Ascending aorta (tissue), 2 donors: Measurements from ENCODE around the gene CALML3. TPM values are rescaled to one million over a fixed set of nuclear protein-coding genes. Genes with fewer than 3 reads are reported as not detected.

Experiments used
- DNase-seq, 2 donors: peaks; one replicate each; pipeline ENCODE4 v3.0.0-alpha.2; 2019; ENCODE audit warnings: low spot score in 2 of 2
- H3K27ac ChIP-seq, 2 donors: fragments of 200-600 bp; sonication (generic); one replicate each; pipeline ENCODE4 v1.5.1; 2016 to 2017; ENCODE audit warnings: mild to moderate bottlenecking in 1 of 2
- H3K27me3 ChIP-seq: fragments of 200-600 bp; sonication (generic); one replicate; pipeline ENCODE4 v1.5.1; 2017
- H3K36me3 ChIP-seq, 2 donors: fragments of 200-600 bp; sonication (generic); one replicate each; pipeline ENCODE4 v1.5.1; 2016
- H3K4me1 ChIP-seq, 2 donors: fragments of 200-600 bp; sonication (generic); one replicate each; pipeline ENCODE4 v1.5.1; 2016 to 2017; ENCODE audit warnings: mild to moderate bottlenecking in 1 of 2
- H3K4me3 ChIP-seq, 2 donors: fragments of 200-600 bp; sonication (generic); one replicate each; pipeline ENCODE4 v1.5.1; 2016 to 2017; ENCODE audit warnings: mild to moderate bottlenecking in 1 of 2
- H3K9me3 ChIP-seq, 2 donors: fragments of 200-600 bp; sonication (generic); one replicate each; pipeline ENCODE4 v1.5.1; 2016
- intact Hi-C: fragments of 100-400 bp; cut with DNase I; formaldehyde crosslinking; loops from one replicate; pipeline ENCODE4 v1.15.1; 2023
- total RNA-seq: library from RNA; depleted of rRNA; stranded (reverse); fragments of >200 nt; gene quantifications from one replicate; pipeline ENCODE4 v1.1.0, GENCODE V29; 2016
- TF ChIP-seq, protein P1 (sequence below), 3 experiments: fragments of 200-600 bp in 2 of 3; fragments of 450-650 bp in 1 of 3; sonication (generic) in 2 of 3; IDR thresholded peaks; one replicate each; pipeline ENCODE4 v1.5.1; 2016 to 2019; ENCODE audit warnings: antibody characterized with exemption in 3 of 3, mild to moderate bottlenecking in 1 of 3, moderate library complexity in 1 of 3

Gene CALML3
- total RNA-seq, 1 donor from 2014 or later = not detected

DNA sequence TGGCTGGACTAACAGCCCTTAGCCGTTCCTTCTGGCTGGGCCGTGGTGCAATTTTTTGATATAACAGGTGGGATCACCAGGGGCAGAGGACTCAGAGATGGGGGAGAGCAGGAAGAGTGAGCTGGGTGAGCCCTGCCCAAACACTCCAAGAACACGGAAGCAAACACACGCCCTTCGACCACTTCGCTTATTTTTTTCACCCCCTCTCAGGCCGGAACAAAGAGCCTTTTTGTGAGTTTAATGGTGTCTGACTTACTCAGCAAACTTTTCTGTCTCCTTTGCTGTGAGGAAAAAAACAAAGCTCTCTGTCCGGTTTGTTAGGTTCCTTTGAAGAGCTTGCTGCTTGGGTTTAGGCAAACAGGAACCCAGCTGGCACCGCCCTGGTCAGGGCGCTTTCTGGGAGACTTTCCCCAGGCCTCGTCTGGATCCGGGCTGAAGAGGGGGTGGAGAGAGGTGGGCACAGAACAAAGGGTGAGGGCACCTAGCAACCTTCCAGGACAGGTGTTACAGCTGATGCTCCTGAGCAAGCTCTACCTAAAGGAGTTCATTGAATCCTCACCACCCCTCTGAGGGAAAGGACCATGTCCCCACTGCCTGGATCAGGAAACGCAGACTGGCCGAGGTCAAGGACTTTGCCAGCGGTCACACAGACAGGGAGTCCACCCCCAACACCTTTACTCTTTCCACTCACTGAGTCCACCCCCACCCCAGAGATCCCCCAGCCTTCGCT lies 23.3 kb downstream of the CALML3 start:
- Histone ChIP-seq H3K9me3 (no peaks in the 10 kb centered on the region), H3K4me1 (peaks cover 22 to 51% of the 10 kb centered on the region in 2 donors), H3K36me3 (no peaks in the 10 kb centered on the region), H3K4me3 (peak overlapping the region; percentile 16 to 43), H3K27ac (peak overlapping the region; percentile 93), H3K27me3 (no peaks in the 10 kb centered on the region)
- TF ChIP-seq, protein P1, sequence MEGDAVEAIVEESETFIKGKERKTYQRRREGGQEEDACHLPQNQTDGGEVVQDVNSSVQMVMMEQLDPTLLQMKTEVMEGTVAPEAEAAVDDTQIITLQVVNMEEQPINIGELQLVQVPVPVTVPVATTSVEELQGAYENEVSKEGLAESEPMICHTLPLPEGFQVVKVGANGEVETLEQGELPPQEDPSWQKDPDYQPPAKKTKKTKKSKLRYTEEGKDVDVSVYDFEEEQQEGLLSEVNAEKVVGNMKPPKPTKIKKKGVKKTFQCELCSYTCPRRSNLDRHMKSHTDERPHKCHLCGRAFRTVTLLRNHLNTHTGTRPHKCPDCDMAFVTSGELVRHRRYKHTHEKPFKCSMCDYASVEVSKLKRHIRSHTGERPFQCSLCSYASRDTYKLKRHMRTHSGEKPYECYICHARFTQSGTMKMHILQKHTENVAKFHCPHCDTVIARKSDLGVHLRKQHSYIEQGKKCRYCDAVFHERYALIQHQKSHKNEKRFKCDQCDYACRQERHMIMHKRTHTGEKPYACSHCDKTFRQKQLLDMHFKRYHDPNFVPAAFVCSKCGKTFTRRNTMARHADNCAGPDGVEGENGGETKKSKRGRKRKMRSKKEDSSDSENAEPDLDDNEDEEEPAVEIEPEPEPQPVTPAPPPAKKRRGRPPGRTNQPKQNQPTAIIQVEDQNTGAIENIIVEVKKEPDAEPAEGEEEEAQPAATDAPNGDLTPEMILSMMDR (IDR thresholded peaks at IDR 0.05) = no peak
- intact Hi-C loops = loop anchor here (1.0 to 5.0 kb wide), 2 partner anchors 13 to 101 kb away; no protein-coding TSS in a partner anchor
- DNase-seq = peak in 1 of 2 donors; percentile 6

DNA sequence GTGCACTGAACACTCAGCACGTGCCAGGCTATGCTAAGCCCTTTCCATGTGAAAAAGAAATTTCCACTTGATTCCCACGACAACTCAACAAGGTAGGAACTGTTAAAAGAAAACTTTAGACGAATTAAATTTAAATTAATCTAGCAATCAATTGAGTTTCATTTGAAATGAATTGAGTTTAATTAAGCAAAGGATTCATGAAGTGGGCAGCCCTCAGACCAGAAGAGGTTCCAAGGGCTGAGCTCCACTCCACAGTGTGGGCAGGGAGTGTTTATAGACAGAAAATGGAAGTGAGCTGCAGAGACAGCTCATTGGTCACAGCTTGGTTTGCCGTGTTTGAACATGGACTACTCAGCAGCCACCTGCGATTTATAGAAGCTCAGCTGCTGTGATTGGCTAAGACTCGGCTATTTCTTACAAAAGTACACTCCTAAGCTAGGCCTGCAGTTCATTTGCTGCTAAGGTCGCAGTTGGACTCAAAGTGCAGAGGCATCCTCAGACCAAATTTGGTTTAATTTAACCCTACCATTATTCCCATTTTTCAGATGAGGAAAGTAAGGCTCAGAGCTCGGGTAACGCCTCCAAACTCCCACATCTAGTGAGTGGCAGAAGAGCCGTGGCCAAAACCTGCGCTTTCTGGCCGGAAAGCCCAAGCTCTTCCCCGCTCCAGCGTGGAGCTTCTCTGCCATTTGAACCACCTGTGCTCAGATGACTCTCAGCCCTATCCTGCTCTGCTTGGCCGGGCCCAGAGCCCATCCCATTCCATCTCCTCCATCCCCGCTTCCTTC lies 24.9 kb downstream of the CALML3 start:
- intact Hi-C loops = loop anchor here (5.0 kb wide), 2 partner anchors 53 to 102 kb away; no protein-coding TSS in a partner anchor
- Histone ChIP-seq H3K4me3 (no peak overlapping the region), H3K27ac (peak overlapping the region; percentile 93), H3K9me3 (no peaks in the 10 kb centered on the region), H3K4me1 (peaks cover 25 to 59% of the 10 kb centered on the region in 2 donors), H3K36me3 (no peaks in the 10 kb centered on the region), H3K27me3 (no peaks in the 10 kb centered on the region)
- TF ChIP-seq, protein P1 (IDR thresholded peaks at IDR 0.05) = no peak
- DNase-seq = peak in 1 of 2 donors; percentile 4

DNA sequence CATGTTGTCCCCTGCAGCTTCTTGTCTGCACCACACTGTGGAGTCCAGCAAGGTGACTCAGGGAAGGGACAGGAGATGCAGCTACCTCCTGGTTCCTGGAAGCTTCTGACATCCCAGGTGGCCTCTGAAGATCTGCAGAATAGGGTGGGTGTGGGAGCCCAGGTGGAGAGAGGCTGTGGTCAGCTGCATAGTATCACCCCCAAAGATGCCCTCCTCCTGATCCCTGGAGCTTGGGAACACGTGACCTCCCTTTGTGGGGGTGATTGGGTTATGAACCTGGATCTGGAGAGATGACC lies 25.4 kb downstream of the CALML3 start:
- Histone ChIP-seq H3K27me3 (no peaks in the 10 kb centered on the region), H3K9me3 (no peaks in the 10 kb centered on the region), H3K4me3 (no peak overlapping the region), H3K4me1 (peaks cover 23 to 60% of the 10 kb centered on the region in 2 donors), H3K36me3 (no peaks in the 10 kb centered on the region), H3K27ac (peak overlapping the region; percentile 37 to 91)
- TF ChIP-seq, protein P1 (IDR thresholded peaks at IDR 0.05) = no peak
- intact Hi-C loops = loop anchor here (5.0 kb wide), 1 partner anchor 52 kb away; no protein-coding TSS in a partner anchor
- DNase-seq = no peak

DNA sequence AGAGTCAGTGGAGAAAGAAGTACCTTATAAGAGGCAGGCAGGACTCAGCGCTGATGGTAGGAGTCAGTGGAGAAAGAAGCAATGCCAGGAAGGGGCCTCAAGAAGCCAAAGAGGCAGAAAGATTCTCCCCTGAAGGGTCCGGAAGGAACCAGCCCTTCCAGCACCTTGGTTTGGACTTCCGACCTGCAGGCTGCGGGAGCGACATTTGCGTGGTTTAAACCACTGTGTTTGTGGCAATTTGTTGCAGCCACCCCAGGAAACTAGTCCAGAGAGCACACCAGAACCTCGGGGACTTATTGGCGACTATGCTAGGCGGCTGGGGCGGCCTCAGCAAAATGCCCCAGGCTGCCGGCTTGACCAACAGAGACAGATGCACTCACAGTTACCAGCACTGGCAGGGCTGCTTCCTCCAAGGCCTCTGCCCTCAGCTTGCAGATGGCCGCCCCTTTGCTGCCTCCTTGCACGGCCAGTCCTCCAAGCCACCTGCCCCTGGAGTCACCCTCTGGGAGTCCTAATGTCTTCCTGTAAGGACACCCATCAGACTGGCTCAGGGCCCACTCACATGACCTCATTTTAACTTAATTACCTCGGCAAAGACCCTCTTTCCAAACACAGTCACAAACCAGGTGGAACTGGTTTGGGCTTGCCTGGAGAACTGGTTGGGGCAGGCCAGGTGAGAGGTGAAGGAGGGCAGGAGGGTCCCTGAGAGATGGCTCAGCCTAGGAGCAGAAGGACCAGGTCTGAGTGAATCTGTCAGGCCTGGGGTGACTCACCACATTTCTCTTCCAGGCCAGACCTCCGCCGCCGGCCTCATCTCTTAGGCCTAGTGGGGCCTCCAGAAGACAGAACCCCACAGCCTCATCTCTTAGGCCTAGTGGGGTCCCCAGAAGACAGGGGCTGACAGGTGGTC lies 26.1 kb downstream of the CALML3 start:
- intact Hi-C loops = loop anchor here (5.0 kb wide), 1 partner anchor 51 kb away; no protein-coding TSS in a partner anchor
- H3K27me3 ChIP-seq = no peaks in the 10 kb centered on the region
- peak in 1 of 2 donors; percentile 5 for DNase-seq
- H3K4me1 ChIP-seq = peaks cover 24 to 60% of the 10 kb centered on the region in 2 donors
- peak overlapping the region; percentile 62 to 91 for H3K27ac ChIP-seq
- H3K36me3 ChIP-seq = no peaks in the 10 kb centered on the region
- H3K4me3 ChIP-seq = no peak overlapping the region
- no peaks in the 10 kb centered on the region for H3K9me3 ChIP-seq
- TF ChIP-seq, protein P1 (IDR thresholded peaks at IDR 0.05) = no peak
